GM21423 (cell line): ENCODE data around the gene ALS2.
"Not testable (repeated sequence)": the region's sequence is repeated elsewhere in the genome, so short reads cannot be mapped to it uniquely, and the experiment has no call there.

Experiments used
- ATAC-seq: cut with Tn5 transposase; IDR thresholded peaks from one replicate; pipeline ENCODE4 v1.9.1; 2021; ENCODE audit warnings: mild to moderate bottlenecking, moderate library complexity; ENCODE audit not compliant: unreplicated experiment

ALS2 gene

GRCh38 chr2:201680743-201681142 is 100.0 kb downstream of the ALS2 start:
- ATAC-seq, result no peak

- ATAC-seq, result no peak
Measured at GRCh38 chr2:201678401-201678800, 102.3 kb downstream of the ALS2 start.

- no peak for ATAC-seq
Measured at GRCh38 chr2:201675454-201675853, 105.3 kb downstream of the ALS2 start.

- no peak for ATAC-seq
Measured at GRCh38 chr2:201674794-201675193, 105.9 kb downstream of the ALS2 start.

GRCh38 chr2:201674298-201674697 is 106.4 kb downstream of the ALS2 start:
- no peak for ATAC-seq

- ATAC-seq, result no peak
Measured at GRCh38 chr2:201673546-201673945, 107.2 kb downstream of the ALS2 start.

- ATAC-seq, result not testable (repeated sequence)
Measured at GRCh38 chr2:201671205-201671604, 109.5 kb downstream of the ALS2 start.

GRCh38 chr2:201669865-201670264 is 110.9 kb downstream of the ALS2 start:
- no peak for ATAC-seq

- ATAC-seq, result no peak
Measured at GRCh38 chr2:201668402-201668910, 112.3 kb downstream of the ALS2 start.

- no peak for ATAC-seq
Measured at GRCh38 chr2:201664334-201664733, 116.4 kb downstream of the ALS2 start.

GRCh38 chr2:201661366-201661765 is 119.4 kb downstream of the ALS2 start:
- ATAC-seq, result no peak

- no peak for ATAC-seq
Measured at GRCh38 chr2:201660293-201660895, 120.3 kb downstream of the ALS2 start.

- no peak for ATAC-seq
Measured at GRCh38 chr2:201656740-201657139, 124.0 kb downstream of the ALS2 start.

GRCh38 chr2:201656102-201656501 is 124.6 kb downstream of the ALS2 start:
- ATAC-seq, result no peak

- no peak for ATAC-seq
Measured at GRCh38 chr2:201654616-201655384, 125.9 kb downstream of the ALS2 start.

- ATAC-seq, result no peak
Measured at GRCh38 chr2:201653221-201653620, 127.5 kb downstream of the ALS2 start.
